HepG2 (cell line): ENCODE measurements around the gene GYS1. TPM values are rescaled to one million over a fixed set of nuclear protein-coding genes. Genes with fewer than 3 reads are reported as not detected.

Experiments
- CBX5 ChIP-seq: sonication (generic); formaldehyde crosslinking; IDR thresholded peaks from 2 replicates; pipeline ENCODE4 v1.4.0; 2020; ENCODE audit warnings: missing genetic modification reagents, borderline replicate concordance
- CHD4 ChIP-seq: fragments of 200-600 bp; sonication (generic); IDR thresholded peaks from 2 replicates; pipeline ENCODE4 v1.7.0; 2017; ENCODE audit warnings: mild to moderate bottlenecking, low read length, borderline replicate concordance
- EZH2 ChIP-seq: conservative IDR thresholded peaks from 2 replicates; pipeline ENCODE4 v1.6.1; 2012; ENCODE audit warnings: mild to moderate bottlenecking, low read depth, low read length, moderate library complexity
- FOXM1 ChIP-seq: sonication (generic); formaldehyde crosslinking; IDR thresholded peaks from 2 replicates; pipeline ENCODE4 v1.5.0; 2020; ENCODE audit warnings: missing genetic modification reagents
- GPN1 ChIP-seq: sonication (generic); formaldehyde crosslinking; IDR thresholded peaks from 2 replicates; pipeline ENCODE4 v1.5.1; 2020; ENCODE audit warnings: missing genetic modification reagents, borderline replicate concordance
- HNF4A ChIP-seq: sonication (generic); formaldehyde crosslinking; IDR thresholded peaks from 2 replicates; pipeline ENCODE4 v1.4.0; 2020; ENCODE audit warnings: missing genetic modification reagents
- NFE2L2 ChIP-seq: fragments of 150-350 bp; IDR thresholded peaks from 2 replicates; pipeline ENCODE4 v1.6.1; 2014; ENCODE audit warnings: low read length
- RAD21 ChIP-seq: fragments of 450-650 bp; formaldehyde crosslinking; IDR thresholded peaks from 2 replicates; pipeline ENCODE4 v1.5.0; 2020; ENCODE audit warnings: mild to moderate bottlenecking
- REL ChIP-seq: sonication (generic); formaldehyde crosslinking; conservative IDR thresholded peaks from 2 replicates; pipeline ENCODE4 v1.8.0; 2022; ENCODE audit warnings: mild to moderate bottlenecking, missing genetic modification reagents, moderate library complexity
- SMC3 ChIP-seq: IDR thresholded peaks from 2 replicates; pipeline ENCODE4 v1.6.1; 2011; ENCODE audit warnings: low read length, improper control_type of control experiment
- ZFP1 ChIP-seq: IDR thresholded peaks from 2 replicates; pipeline ENCODE4 v1.6.1; 2016
- ZFP37 ChIP-seq: sonication (generic); formaldehyde crosslinking; IDR thresholded peaks from 2 replicates; pipeline ENCODE4 v1.4.0; 2020; ENCODE audit warnings: missing genetic modification reagents, borderline replicate concordance
- ZNF138 ChIP-seq: sonication (generic); formaldehyde crosslinking; IDR thresholded peaks from 2 replicates; pipeline ENCODE4 v1.5.0; 2020; ENCODE audit warnings: mild to moderate bottlenecking, low read depth, missing genetic modification reagents
- ZNF468 ChIP-seq: sonication (generic); formaldehyde crosslinking; IDR thresholded peaks from 2 replicates; pipeline ENCODE4 v1.8.0; 2022; ENCODE audit warnings: mild to moderate bottlenecking, moderate library complexity, missing genetic modification reagents
- ZNF556 ChIP-seq: sonication (generic); formaldehyde crosslinking; IDR thresholded peaks from 2 replicates; pipeline ENCODE4 v1.4.0; 2020; ENCODE audit warnings: mild to moderate bottlenecking, missing genetic modification reagents, borderline replicate concordance
- ZNF660 ChIP-seq: sonication (generic); formaldehyde crosslinking; IDR thresholded peaks from 2 replicates; pipeline ENCODE4 v1.5.1; 2020; ENCODE audit warnings: mild to moderate bottlenecking, low read depth, missing genetic modification reagents, borderline replicate concordance
- ZSCAN22 ChIP-seq: sonication (generic); formaldehyde crosslinking; IDR thresholded peaks from 2 replicates; pipeline ENCODE4 v1.4.0; 2020; ENCODE audit warnings: mild to moderate bottlenecking, missing genetic modification reagents
- ZSCAN31 ChIP-seq: sonication (generic); formaldehyde crosslinking; IDR thresholded peaks from 2 replicates; pipeline ENCODE4 v1.5.0; 2020; ENCODE audit warnings: low read depth, mild to moderate bottlenecking, missing genetic modification reagents
- polyA plus RNA-seq, 8 experiments: library from polyadenylated mRNA; depleted of rRNA in 3 of 8; stranded (reverse) in 7 of 8; unstranded in 1 of 8; fragments of >200 nt; fragmentation: Illumina TruSeq in 4 of 8; extraction: Trizol in 4 of 8; gene quantifications; 2 replicates each; pipeline versions ENCODE4 v1.2.1 to v1.2.3, GENCODE V29; 2011 to 2016; ENCODE audit warnings: low read depth in 4 of 8, missing spikeins in 1 of 8, mixed read lengths in 1 of 8; ENCODE audit not compliant: insufficient read depth in 1 of 8
- total RNA-seq, 5 experiments: library from RNA; depleted of rRNA; stranded (reverse); fragments of >200 nt; fragmentation: Illumina TruSeq; extraction: Trizol; gene quantifications; 2 replicates each; pipeline ENCODE4 v1.2.3, GENCODE V29; 2016; ENCODE audit warnings: low read depth in 1 of 5
- TF ChIP-seq, protein P1 (sequence below), 2 experiments: sonication (generic) in 1 of 2; formaldehyde crosslinking in 1 of 2; IDR thresholded peaks; 2 replicates each; pipeline versions ENCODE4 v1.4.0 to v1.6.1; 2018 to 2020; ENCODE audit warnings: missing genetic modification reagents in 2 of 2, borderline replicate concordance in 1 of 2, low read depth in 1 of 2, mild to moderate bottlenecking in 1 of 2, missing biosample characterization in 1 of 2
- TF ChIP-seq, protein P2 (sequence below): sonication (generic); formaldehyde crosslinking; IDR thresholded peaks from 2 replicates; pipeline ENCODE4 v1.5.0; 2020; ENCODE audit warnings: missing genetic modification reagents
- TF ChIP-seq, protein P3 (sequence below): sonication (generic); formaldehyde crosslinking; IDR thresholded peaks from 2 replicates; pipeline ENCODE4 v1.4.0; 2020; ENCODE audit warnings: missing genetic modification reagents
- TF ChIP-seq, protein P4 (sequence below): sonication (generic); formaldehyde crosslinking; IDR thresholded peaks from 2 replicates; pipeline ENCODE4 v1.4.0; 2020; ENCODE audit warnings: missing genetic modification reagents

Gene GYS1
- total and polyA plus RNA-seq, 2 of the 13 experiments (the other 11 are each of a cell fraction or from before 2014, with no cell fraction given): 18.4 to 42.1 TPM

DNA sequence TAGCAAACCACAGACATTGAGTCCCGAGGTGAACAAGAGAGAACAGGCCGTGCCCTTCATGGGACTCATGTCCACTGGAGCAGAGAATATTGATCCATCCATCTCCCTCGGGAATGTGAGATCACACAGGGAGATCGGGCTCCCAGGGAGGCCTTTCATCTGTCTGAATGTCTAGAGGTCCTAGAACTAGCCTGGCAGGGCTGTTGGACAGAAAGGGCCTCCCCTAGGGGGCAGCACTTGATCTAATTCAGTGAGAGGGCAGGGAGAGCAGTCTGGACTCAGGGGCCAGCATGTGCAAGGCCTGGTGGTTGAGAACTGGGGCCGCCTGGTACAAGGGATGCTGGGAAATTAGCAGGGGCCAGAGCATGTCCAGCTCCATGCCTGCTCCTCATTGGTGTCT, 4.9 kb upstream of the GYS1 start (continued):
- TF ChIP-seq, protein P1, sequence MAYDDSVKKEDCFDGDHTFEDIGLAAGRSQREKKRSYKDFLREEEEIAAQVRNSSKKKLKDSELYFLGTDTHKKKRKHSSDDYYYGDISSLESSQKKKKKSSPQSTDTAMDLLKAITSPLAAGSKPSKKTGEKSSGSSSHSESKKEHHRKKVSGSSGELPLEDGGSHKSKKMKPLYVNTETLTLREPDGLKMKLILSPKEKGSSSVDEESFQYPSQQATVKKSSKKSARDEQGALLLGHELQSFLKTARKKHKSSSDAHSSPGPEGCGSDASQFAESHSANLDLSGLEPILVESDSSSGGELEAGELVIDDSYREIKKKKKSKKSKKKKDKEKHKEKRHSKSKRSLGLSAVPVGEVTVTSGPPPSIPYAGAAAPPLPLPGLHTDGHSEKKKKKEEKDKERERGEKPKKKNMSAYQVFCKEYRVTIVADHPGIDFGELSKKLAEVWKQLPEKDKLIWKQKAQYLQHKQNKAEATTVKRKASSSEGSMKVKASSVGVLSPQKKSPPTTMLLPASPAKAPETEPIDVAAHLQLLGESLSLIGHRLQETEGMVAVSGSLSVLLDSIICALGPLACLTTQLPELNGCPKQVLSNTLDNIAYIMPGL (CRISPR knock-in tag; IDR thresholded peaks at IDR 0.05; ENCODE audit: borderline replicate concordance in 1 of 2, low read depth in 1 of 2): no peak
- TF ChIP-seq, protein P2, sequence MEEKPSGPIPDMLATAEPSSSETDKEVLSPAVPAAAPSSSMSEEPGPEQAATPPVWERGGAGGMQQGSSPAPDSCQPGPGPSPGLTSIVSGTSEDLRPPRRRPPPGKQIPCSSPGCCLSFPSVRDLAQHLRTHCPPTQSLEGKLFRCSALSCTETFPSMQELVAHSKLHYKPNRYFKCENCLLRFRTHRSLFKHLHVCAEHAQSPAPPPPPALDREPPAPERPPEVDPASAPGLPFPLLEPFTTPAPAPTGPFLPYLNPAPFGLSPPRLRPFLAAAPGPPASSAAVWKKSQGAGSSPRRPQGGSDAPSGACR (CRISPR knock-in tag): no peak
- TF ChIP-seq ZFP37 (CRISPR knock-in tag) (no peak), ZSCAN31 (CRISPR knock-in tag) (peak; percentile 54; the same call in 1 of the 2 replicates), SMC3 (peak; percentile 25; the same call in 1 of the 2 replicates), RAD21 (peak; percentile 43; the same call in 1 of the 2 replicates), ZNF468 (no peak), ZSCAN22 (CRISPR knock-in tag) (no peak), GPN1 (no peak), FOXM1 (no peak), ZFP1 (CRISPR knock-in tag) (no peak), ZNF556 (CRISPR knock-in tag) (no peak), REL (CRISPR knock-in tag) (no peak), CHD4 (no peak), ZNF138 (no peak), NFE2L2 (no peak), CBX5 (0 out of 2 replicates have a peak, but pooled peaks have one; percentile 30), HNF4A (CRISPR knock-in tag) (no peak), EZH2 (no peak), ZNF660 (CRISPR knock-in tag) (no peak)
- TF ChIP-seq, protein P3, sequence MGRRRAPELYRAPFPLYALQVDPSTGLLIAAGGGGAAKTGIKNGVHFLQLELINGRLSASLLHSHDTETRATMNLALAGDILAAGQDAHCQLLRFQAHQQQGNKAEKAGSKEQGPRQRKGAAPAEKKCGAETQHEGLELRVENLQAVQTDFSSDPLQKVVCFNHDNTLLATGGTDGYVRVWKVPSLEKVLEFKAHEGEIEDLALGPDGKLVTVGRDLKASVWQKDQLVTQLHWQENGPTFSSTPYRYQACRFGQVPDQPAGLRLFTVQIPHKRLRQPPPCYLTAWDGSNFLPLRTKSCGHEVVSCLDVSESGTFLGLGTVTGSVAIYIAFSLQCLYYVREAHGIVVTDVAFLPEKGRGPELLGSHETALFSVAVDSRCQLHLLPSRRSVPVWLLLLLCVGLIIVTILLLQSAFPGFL (CRISPR knock-in tag): no peak
- TF ChIP-seq, protein P4, sequence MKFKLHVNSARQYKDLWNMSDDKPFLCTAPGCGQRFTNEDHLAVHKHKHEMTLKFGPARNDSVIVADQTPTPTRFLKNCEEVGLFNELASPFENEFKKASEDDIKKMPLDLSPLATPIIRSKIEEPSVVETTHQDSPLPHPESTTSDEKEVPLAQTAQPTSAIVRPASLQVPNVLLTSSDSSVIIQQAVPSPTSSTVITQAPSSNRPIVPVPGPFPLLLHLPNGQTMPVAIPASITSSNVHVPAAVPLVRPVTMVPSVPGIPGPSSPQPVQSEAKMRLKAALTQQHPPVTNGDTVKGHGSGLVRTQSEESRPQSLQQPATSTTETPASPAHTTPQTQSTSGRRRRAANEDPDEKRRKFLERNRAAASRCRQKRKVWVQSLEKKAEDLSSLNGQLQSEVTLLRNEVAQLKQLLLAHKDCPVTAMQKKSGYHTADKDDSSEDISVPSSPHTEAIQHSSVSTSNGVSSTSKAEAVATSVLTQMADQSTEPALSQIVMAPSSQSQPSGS (CRISPR knock-in tag): no peak
